Activated T-cell treated with anti-CD3 and anti-CD28 coated beads for 24 hours (primary cell): ENCODE measurements around the gene TMPRSS13.

Experiments used
- DNase-seq: peaks from one replicate; pipeline ENCODE4 v3.0.0-alpha.2; 2020; ENCODE audit warnings: low read depth

TMPRSS13 gene

GRCh38 chr11:117855912-117856651 lies 73.1 kb downstream of the TMPRSS13 start:
- no peak for DNase-seq

GRCh38 chr11:117855186-117855845 lies 73.9 kb downstream of the TMPRSS13 start:
- DNase-seq: no peak

GRCh38 chr11:117852309-117852708 lies 76.9 kb downstream of the TMPRSS13 start:
- no peak for DNase-seq

GRCh38 chr11:117851852-117852251 lies 77.3 kb downstream of the TMPRSS13 start:
- no peak for DNase-seq

GRCh38 chr11:117851106-117851505 lies 78.1 kb downstream of the TMPRSS13 start:
- no peak for DNase-seq
